Measurements from ENCODE around the gene WBP2NL. TPM values are rescaled to one million over a fixed set of nuclear protein-coding genes. Genes with fewer than 3 reads are reported as not detected.
A peak's percentile ranks its signal among the peaks of the same experiment; 100 is the strongest.

Gene WBP2NL
- polyA plus RNA-seq, 3 donors, result 2.8 to 7.7 (median 7.7) TPM

- DNase-seq, result no peak
These were observed 22.3 kb upstream of the WBP2NL start for GRCh38 chr22:41976070-41976901.

DNA sequence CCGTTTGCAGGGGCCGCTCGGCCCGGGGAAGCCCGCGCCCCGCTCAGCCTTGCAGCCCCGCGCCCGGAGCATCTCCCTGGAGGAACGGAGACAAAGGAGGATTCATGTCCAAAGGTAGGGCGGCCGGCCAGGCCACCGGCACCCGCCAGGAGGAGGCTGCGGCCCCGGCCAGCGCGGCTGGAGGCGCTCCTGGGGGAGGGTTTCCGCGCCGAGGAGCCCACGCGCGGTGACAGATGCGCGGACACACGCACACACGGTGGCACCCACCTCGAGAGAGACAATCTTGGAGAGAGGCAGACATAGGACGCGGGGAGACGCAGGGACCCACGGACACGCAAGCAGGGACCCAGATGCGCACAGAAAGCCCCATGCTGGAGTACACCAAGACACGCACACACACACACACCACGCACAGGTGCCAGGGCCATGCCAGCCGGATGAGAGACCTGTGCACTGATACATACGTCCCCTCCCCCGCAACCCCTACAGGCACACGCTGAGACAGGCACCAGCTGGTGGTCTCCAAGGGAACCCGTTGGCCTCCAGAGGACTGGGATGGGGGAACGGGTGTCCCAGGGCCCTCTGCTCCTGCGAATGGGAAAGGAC lies 21.5 kb upstream of the WBP2NL start:
- peak; percentile 70 for DNase-seq

GRCh38 chr22:41978732-41979131 lies 19.9 kb upstream of the WBP2NL start:
- DNase-seq, result no peak

- no peak for DNase-seq
These were observed 19.0 kb upstream of the WBP2NL start for GRCh38 chr22:41979423-41980250.

GRCh38 chr22:41982865-41983264 lies 15.7 kb upstream of the WBP2NL start:
- DNase-seq, result no peak

GRCh38 chr22:41983513-41984405 lies 14.8 kb upstream of the WBP2NL start:
- DNase-seq, result no peak

- DNase-seq, result no peak
These were observed 11.3 kb upstream of the WBP2NL start for GRCh38 chr22:41987276-41987675.

DNA sequence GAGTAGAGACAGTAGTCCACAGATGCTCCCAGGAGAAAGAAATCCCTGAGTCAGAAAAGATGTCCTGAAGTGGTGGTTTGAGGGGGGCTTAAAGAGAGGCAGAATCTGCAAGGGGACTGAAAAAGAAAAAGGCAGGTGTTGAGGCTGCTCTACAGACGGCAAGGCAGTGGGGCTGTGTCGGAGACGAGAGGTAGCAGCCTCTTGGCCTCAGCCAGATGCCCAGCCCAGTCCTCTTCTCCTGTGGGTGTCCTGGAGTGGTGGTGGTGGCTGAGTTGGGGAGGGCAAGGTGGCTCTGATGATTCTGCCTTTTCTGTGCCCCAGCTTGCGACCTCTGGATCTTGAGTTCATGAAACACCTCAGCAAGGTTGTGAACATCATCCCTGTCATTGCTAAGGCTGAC lies 9.3 kb upstream of the WBP2NL start:
- DNase-seq, result no peak

DNA sequence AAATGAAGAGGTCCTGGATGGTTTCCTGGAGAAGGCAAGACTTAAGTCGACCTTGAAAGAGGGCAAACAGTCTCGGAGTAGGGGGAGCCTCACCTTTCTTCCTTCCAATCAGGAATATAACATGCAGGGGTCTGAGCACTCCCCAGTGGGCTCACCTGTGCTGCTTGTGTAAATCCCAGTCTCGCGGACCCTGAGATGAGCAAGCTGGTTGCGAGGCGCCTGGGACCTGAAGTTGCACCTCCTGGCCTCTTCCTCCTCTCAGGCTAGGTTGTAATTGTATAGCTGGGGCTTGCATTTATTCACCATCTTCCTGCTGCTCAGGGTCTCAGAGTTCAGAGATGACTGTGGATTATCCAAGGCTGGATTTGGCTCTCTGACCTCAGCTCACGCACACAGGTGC lies 7.5 kb upstream of the WBP2NL start:
- DNase-seq, result no peak

- DNase-seq, result no peak
These were observed 6.1 kb upstream of the WBP2NL start for GRCh38 chr22:41992496-41992895.

DNA sequence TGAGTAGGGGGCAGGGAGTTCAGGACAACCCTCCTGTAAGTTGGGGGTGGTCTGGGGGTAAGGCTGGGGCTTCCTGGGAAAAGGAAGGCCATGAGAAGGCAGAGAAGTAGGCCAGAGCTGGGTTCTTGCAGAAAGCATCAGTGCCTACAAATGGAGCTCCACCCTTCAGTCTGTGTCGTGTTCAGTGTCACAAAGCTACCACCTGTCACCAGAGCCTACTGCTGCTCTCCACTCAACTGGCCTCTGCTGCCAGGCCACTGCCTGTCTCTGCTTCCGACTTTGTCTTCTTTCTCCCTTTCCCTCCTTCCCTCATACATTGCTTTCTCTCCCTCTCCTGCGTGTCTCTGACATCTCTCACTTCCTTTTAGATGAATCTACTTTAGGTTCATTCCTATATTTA lies 3.4 kb upstream of the WBP2NL start:
- no peak for DNase-seq

DNA sequence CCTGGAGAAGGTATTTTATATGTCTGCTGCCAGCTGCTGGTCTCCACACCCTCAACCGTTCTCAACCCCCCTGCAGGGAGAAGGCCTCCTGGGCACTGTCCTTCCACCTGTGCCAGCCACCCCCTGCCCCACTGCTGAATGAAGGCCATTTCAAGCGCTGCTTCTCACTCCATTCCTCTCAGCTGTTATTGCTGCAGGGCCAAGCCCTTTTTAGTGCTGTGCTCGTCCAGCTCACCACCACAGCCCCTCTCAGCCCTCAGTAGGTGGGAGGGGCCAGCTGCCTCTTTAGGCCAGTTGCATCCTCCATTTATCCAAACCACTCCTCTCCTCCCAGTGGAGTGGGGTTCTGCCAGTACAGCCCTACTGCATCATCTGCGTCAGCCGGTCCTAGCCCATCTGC lies 1.8 kb upstream of the WBP2NL start:
- no peak for DNase-seq

DNA sequence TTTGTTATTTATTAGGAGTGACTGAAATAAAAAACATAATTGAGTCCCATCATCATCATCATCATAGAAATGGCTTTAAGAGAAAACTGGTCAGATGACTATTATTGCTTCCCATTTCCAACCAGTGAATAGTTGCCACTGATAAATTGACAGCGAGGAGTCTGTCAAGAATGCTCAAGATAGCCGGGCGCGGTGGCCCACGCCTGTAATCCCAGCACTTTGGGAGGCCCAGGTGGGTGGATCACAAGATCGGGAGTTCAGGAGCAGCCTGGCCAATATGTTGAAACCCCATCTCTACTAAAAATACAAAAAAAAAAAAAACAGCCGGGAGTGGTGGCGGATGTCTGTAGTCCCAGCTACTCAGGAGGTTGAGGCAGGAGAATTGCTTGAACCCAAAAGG lies 1.9 kb downstream of the WBP2NL start:
- no peak for DNase-seq

- no peak for DNase-seq
These were observed 2.5 kb downstream of the WBP2NL start for GRCh38 chr22:42001121-42001520.

- DNase-seq, result no peak
These were observed 3.1 kb downstream of the WBP2NL start for GRCh38 chr22:42001706-42002105.

DNA sequence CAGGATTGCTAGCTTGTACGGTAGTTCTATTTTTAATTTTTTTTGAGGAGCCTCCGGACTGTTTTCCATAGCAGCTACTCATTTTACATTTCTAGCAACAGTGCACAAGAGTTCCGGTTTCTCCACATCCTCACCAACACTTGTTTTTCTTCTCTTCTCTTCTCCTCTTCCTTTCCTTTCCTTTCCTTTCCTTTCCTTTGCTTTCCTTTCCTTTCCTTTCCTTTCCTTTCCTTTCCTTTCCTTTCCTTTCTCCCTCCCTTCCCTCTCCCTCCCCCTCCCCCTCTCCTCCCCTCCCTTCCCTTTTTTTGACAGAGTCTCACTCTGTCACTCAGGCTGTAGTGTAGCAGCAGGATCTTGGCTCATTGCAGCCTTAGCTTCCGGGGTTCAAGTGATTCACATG lies 9.3 kb downstream of the WBP2NL start:
- no peak for DNase-seq

DNA sequence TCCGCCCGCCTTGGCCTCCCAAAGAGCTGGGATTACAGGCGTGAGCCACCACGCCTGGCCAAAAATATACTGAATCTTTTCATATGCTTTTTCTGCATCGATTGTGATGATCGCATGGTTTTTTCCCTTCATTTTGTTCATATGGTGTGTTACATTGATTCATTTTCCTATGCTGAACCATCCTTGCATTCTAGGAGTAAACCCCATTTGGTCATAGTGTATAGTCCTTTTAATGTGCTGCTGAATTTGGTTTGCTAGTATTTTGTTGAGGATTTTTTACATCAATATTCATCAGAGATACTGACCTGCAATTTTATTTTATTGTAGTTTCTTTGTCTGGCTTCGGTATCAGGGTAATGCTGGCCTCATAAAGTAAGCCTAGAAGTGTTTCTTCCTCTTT lies 12.2 kb downstream of the WBP2NL start:
- DNase-seq, result no peak

- no peak for DNase-seq
These were observed 14.8 kb downstream of the WBP2NL start for GRCh38 chr22:42013385-42013784.

DNA sequence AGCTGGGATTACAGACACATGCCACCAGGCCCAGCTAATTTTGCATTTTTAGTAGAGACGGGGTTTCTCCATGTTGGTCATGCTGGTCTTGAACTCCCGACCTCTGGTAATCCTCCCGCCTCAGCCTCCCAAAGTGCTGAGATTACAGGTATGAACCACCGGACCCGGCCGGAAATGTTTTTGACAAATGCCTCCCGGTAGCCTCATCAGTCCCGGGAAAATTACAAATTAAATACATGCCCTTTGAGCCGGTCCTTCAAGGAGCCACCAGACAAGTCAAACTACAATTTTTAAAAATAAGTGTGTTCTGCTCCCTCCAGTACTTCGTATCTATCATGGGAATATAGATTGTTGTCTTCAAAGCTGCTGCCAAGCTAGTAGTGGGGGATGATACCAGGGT lies 17.5 kb downstream of the WBP2NL start:
- no peak for DNase-seq

- no peak for DNase-seq
These were observed 19.6 kb downstream of the WBP2NL start for GRCh38 chr22:42018224-42018623.

DNA sequence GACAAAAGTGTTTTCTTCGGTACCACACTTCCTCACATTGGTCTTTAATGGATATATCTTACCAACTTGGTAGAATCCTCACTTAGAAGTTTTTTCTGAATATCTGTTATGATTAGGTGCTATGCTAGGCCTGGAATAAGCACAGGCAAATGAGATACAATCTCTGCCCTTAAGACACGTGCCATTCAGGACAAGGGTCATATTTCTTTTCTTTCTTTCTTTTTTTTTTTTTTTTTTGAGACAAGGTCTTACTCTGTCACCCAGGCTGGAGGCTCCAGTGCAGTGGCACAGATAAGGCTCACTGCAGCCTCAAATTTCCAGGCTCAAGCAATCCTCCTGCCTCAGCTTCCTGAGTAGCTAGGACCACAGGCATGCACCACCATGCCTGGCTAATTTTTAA lies 23.0 kb downstream of the WBP2NL start:
- no peak for DNase-seq
